ENCODE data around the gene TEC. TPM values are rescaled to one million over a fixed set of nuclear protein-coding genes. Genes with fewer than 3 reads are reported as not detected.

TEC gene
- total RNA-seq, 2 experiments from 2014 or later, result 3.6 to 4.2 TPM

DNA sequence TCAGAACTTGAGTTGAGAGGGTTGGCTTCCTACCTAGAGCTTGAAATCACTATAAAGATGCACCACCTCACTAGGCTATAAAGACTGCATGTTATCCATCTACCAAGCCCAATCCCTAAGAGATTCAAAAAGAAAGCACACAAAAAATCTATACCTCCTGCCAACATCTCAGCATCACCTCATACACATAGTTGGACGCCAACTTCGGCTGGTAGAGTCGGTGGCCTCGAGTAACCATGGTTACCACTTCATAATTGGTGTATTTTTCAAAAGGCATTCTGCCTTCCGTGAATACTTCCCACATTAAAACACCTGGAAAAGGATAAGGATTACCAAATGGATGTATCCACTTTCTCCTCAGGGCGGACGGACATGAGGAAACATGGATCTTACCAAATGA is 131.1 kb downstream of the TEC start:
- CTCF ChIA-PET, result interaction anchor here (1.2 to 7.7 kb wide), 15 partner anchors 11 to 205 kb away, joined by 3 to 185 read pairs (median 7); no protein-coding TSS in a partner anchor
- no peak for TF ChIP-seq CTCF (IDR thresholded peaks at IDR 0.05)
- no peak for ATAC-seq
- intact Hi-C loops (cut with micrococcal nuclease), result loop anchor here (2.0 to 5.0 kb wide), 2 partner anchors 14 to 204 kb away; partner anchors contain the start of gene SLAIN2
- POLR2A ChIA-PET, result interaction anchor here (1.3 to 4.8 kb wide), 3 partner anchors 11 to 33 kb away, joined by 3 to 49 read pairs (median 4); no protein-coding TSS in a partner anchor
- Mint-ChIP-seq H3K27ac (peak overlapping the region; percentile 94), H3K4me3 (peak overlapping the region; percentile 66), H3K36me3 (ENCODE audit: low read depth) (peaks cover 35% of the 10 kb centered on the region), H3K27me3 (no peaks in the 10 kb centered on the region), H3K4me1 (ENCODE audit: low read depth) (peaks cover 70% of the 10 kb centered on the region), H3K9me3 (no peaks in the 10 kb centered on the region)
- DNase-seq, result peak; percentile 21

GRCh38 chr4:48137846-48138245 is 131.8 kb downstream of the TEC start:
- ATAC-seq (no peak), DNase-seq (peak; percentile 11)
- intact Hi-C loops (cut with micrococcal nuclease), result loop anchor here (2.0 to 5.0 kb wide), 2 partner anchors 13 to 204 kb away; partner anchors contain the start of gene SLAIN2
- H3K4me3 Mint-ChIP-seq, result peak overlapping the region; percentile 66
- ChIA-PET POLR2A (interaction anchor here (1.4 to 4.8 kb wide), 2 partner anchors 10 to 20 kb away, joined by 4 to 49 read pairs; no protein-coding TSS in a partner anchor), CTCF (interaction anchor here (1.4 to 7.7 kb wide), 8 partner anchors 11 to 153 kb away, joined by 4 to 185 read pairs (median 14); no protein-coding TSS in a partner anchor)
- peaks cover 70% of the 10 kb centered on the region for H3K4me1 Mint-ChIP-seq (ENCODE audit: low read depth)
- peaks cover 38% of the 10 kb centered on the region for H3K36me3 Mint-ChIP-seq (ENCODE audit: low read depth)
- no peaks in the 10 kb centered on the region for H3K27me3 Mint-ChIP-seq
- peak overlapping the region; percentile 94 for H3K27ac Mint-ChIP-seq
- TF ChIP-seq CTCF (IDR thresholded peaks at IDR 0.05), result no peak
- H3K9me3 Mint-ChIP-seq, result no peaks in the 10 kb centered on the region

DNA sequence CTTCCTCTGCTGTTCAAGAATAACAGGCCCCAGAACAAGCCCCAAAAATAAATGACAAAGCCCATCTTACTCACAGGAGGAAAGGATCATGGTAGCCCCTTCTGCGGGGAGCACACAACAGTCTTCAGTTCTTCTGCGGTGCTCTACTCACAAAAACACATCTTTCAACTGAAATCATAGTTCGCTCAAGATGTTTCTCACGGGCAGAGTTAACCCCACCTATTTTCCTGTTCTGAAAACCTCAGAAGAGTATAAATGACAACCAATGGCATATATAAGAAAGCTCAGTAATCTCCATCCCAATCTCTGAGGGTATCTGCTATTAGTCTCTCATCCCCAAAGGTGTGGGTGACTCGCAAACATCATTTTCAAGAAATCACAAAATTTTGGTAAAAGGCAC is 135.6 kb downstream of the TEC start, which contains the start of gene TXK:
Gene TXK, minus strand, starts transcription at position 170 of the 400 bp plus-strand sequence. Its CDS starts 80 bp downstream, at position 90.
- TF ChIP-seq CTCF (IDR thresholded peaks at IDR 0.05), result no peak
- DNase-seq (peak; percentile 57), ATAC-seq (peak; percentile 48)
- Mint-ChIP-seq H3K4me3 (peak within 1 kb of the TSS; percentile 90), H3K27ac (peak within 1 kb of the TSS; percentile 99), H3K4me1 (ENCODE audit: low read depth) (peaks cover 80% of the 10 kb centered on the region), H3K9me3 (no peaks in the 10 kb centered on the region), H3K27me3 (no peaks in the 10 kb centered on the region), H3K36me3 (ENCODE audit: low read depth) (peaks cover 62% of the 10 kb centered on the region)
- ChIA-PET POLR2A (interaction anchor here (0.7 to 2.5 kb wide), 9 partner anchors 9 to 188 kb away, joined by 3 to 10 read pairs (median 4); no protein-coding TSS in a partner anchor), CTCF (interaction anchor here (0.9 to 1.2 kb wide), 4 partner anchors 11 to 141 kb away, joined by 3 to 5 read pairs (median 3); no protein-coding TSS in a partner anchor)
- intact Hi-C loops (cut with micrococcal nuclease), result no loop called here

GRCh38 chr4:48133669-48134068 is 136.0 kb downstream of the TEC start:
- peaks cover 80% of the 10 kb centered on the region for H3K4me1 Mint-ChIP-seq (ENCODE audit: low read depth)

More at GRCh38 chr4:48133669-48134068, 136.0 kb downstream of the TEC start:
- ATAC-seq, result no peak
- H3K4me3 Mint-ChIP-seq, result peak overlapping the region; percentile 90
- intact Hi-C loops (cut with micrococcal nuclease), result no loop called here
- no peaks in the 10 kb centered on the region for H3K27me3 Mint-ChIP-seq
- DNase-seq, result no peak
- H3K9me3 Mint-ChIP-seq, result no peaks in the 10 kb centered on the region
- H3K27ac Mint-ChIP-seq, result peak overlapping the region; percentile 99
- CTCF ChIA-PET, result interaction anchor here (0.9 to 1.2 kb wide), 3 partner anchors 10 to 130 kb away, joined by 3 to 5 read pairs (median 3); no protein-coding TSS in a partner anchor
- POLR2A ChIA-PET, result interaction anchor here (0.7 to 2.5 kb wide), 8 partner anchors 9 to 188 kb away, joined by 3 to 10 read pairs (median 4); no protein-coding TSS in a partner anchor
- H3K36me3 Mint-ChIP-seq (ENCODE audit: low read depth), result peaks cover 62% of the 10 kb centered on the region
- no peak for TF ChIP-seq CTCF (IDR thresholded peaks at IDR 0.05)
